HG03025 (cell line): ENCODE data around the gene NEUROG1.
"Not testable (repeated sequence)": the region's sequence is repeated elsewhere in the genome, so short reads cannot be mapped to it uniquely, and the experiment has no call there.

Experiments
- ATAC-seq: cut with Tn5 transposase; IDR thresholded peaks from one replicate; pipeline ENCODE4 v1.9.1; 2021; ENCODE audit warnings: mild to moderate bottlenecking, moderate library complexity; ENCODE audit not compliant: unreplicated experiment, low FRiP score

The NEUROG1 gene

GRCh38 chr5:135538261-135538660 lies 2.5 kb upstream of the NEUROG1 start:
- ATAC-seq, result no peak

DNA sequence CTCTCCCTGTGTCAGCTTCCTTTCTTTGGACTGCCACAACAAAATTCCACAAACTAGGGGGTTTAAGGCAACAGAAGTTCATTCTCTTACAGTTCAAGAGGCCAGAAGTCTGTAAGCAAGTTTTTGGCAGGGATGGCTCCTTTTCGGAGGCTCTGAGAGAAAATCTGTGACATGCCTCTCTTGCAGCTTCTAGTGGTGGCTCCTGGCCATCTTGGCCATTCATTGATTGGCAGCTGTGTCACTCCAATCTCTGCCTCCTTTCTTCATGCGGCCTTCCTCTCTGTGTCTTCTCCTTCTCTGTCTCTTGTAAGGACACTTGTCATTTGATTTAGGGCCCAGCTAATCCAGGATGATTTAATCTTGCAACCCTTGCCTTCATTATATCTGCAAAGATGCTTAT lies 2.0 kb upstream of the NEUROG1 start:
- no peak for ATAC-seq

DNA sequence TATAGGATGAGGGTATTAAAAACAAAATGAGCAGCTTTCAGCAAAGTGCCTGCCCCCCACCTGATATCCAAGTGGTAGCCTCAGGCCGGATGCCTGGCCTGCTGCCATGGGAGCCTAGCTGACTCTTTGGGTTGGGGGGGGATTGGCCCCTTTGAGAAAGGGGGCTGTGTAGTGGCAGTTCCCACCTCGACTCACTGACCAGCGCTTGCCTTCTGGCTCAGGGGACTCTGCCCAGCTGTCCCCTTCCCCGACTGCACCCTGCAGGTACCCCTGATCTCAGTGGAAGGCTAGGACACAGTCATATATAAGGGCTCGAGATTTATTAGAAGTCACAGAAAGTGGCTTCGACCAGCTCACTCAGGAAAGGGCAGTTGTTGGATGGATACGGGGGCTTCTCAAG lies 1.5 kb upstream of the NEUROG1 start:
- no peak for ATAC-seq

DNA sequence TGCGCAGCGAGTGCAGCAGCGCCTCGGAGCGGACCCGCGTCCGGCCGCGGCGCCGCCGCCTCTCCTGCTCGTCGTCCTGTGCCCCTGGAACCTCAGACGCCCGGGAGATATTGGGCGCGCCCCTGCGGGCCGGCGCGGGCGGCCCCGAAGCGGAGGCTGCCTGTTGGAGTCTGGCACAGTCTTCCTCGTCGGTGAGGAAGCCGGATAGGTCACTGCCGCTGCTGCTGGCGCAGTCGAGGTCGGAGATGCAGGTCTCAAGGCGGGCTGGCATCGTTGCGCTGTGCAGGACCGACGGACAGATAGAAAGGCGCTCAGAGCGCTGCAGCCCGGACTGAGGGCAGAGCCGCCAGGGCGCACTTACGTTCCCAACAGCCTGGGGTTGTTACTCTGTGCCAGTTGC lies 344 bp downstream of the NEUROG1 start:
- ATAC-seq, result no peak

GRCh38 chr5:135534609-135535419 lies 950 bp downstream of the NEUROG1 start:
- no peak for ATAC-seq

DNA sequence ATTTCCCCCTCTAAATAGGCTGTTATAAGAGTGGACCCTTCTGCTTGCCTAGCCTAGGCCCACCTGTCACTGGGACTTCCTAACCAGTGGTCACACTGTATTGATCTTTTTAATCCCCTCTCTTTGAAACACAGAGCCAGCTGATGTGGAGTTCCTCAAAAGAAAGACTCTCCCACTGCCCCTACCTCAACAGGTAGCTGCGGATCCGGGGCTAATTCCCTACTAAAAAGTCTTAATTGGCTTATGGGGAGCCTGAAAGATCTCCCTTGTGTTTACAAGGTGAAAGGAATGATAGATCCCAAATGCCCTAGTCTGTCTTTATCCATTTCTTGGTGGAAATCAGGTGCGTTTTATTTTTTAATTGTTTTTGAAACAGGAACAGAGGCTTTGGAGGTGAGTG lies 2.0 kb downstream of the NEUROG1 start:
- ATAC-seq, result no peak

DNA sequence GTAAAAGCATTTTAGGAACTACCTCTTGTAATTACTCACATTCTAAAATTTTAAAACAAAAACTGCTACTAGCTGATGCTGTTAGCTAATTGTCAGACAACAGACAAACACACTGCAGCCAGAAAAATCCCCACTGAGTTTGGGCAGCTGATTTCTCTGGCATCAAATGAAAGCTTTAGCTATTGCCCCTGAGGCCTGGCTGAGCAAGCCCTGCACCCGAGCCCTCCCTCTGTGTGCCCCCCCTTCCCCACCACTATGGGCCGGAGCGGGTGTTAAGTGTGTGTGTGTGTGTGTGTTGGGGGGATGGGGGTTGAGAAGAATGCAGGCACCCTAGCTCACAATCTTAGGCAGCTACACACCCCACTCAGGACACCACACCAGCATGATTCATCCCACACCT lies 2.4 kb downstream of the NEUROG1 start:
- ATAC-seq, result no peak

DNA sequence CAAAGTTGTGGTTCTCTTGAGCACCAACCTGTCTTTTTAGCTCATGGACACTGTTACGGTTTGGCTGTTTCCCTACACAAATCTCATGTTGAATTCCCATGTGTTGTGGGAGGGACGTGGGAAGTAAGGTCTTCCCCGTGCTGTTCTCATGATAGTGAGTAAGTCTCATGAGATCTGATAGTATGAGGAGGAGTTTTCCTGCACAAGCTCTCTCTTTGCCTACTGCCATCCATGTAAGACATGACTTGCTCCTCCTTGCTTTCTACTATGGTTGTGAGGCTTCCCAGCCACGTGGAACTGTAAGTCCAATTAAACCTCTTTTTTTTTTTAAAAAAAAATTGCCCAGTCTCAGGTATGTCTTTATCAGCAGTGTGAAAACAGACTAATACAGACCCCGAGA lies 6.2 kb downstream of the NEUROG1 start:
- ATAC-seq, result not testable (repeated sequence)

- no peak for ATAC-seq
Observed at GRCh38 chr5:135526924-135527323, 8.8 kb downstream of the NEUROG1 start.

GRCh38 chr5:135521964-135522363 lies 13.8 kb downstream of the NEUROG1 start:
- ATAC-seq, result no peak

- ATAC-seq, result no peak
Observed at GRCh38 chr5:135517631-135518030, 18.1 kb downstream of the NEUROG1 start.

GRCh38 chr5:135514116-135514515 lies 21.6 kb downstream of the NEUROG1 start:
- ATAC-seq, result no peak

GRCh38 chr5:135511761-135512575 lies 23.8 kb downstream of the NEUROG1 start:
- no peak for ATAC-seq

GRCh38 chr5:135509995-135510394 lies 25.8 kb downstream of the NEUROG1 start:
- no peak for ATAC-seq

GRCh38 chr5:135508496-135509005 lies 27.2 kb downstream of the NEUROG1 start:
- no peak for ATAC-seq

DNA sequence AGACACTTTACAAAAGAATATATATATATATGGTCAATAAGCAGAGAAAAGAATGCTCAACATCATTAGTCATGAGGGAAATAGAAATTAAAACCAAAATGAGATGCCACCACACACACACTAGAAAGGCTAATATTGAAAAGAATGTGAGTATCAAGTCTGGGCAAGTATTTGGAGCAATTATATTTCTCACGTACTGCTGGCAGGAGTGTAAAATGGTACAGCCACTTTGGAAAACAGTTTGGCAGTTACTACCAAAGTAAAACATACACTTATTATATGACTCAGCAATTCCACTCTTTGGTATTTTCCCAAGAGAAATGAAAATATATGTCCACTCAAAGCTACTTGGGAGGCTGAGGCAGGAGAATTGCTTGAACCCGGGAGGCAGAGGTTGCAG lies 29.8 kb downstream of the NEUROG1 start:
- no peak for ATAC-seq

- no peak for ATAC-seq
Observed at GRCh38 chr5:135504376-135504775, 31.4 kb downstream of the NEUROG1 start.

- ATAC-seq, result no peak
Observed at GRCh38 chr5:135503871-135504270, 31.9 kb downstream of the NEUROG1 start.

GRCh38 chr5:135502836-135503520 lies 32.8 kb downstream of the NEUROG1 start:
- no peak for ATAC-seq

DNA sequence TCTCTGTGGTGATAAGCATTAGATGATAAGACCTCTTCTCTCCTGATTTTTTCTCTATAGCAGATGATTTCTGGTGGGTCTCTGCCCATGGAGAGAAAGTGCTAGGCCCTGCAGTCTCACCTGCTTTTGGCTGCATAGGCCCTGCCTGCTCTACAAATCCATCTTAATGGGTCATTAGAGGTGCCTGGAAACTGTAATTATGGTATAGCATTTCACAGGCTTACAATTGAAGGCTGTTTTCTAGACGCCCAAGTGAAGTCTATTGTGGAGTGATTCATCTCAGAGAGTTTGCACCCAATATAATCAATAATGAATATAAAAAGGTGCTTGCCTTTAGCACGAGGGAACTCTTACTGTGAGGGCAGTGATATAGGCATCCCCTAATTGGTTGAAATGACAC lies 33.8 kb downstream of the NEUROG1 start:
- no peak for ATAC-seq

GRCh38 chr5:135498637-135498995 lies 37.1 kb downstream of the NEUROG1 start:
- no peak for ATAC-seq
